NCI-H2227 (cell line): Measurements from ENCODE around the gene COL17A1.
A peak's percentile ranks its signal among the peaks of the same experiment; 100 is the strongest.

Experiments used
- DNase-seq: peaks from one replicate; lab custom pipeline; 2025; ENCODE audit not compliant: unreplicated experiment; lab: John Stamatoyannopoulos, UW

Gene COL17A1

GRCh38 chr10:103995134-103995533, 90.5 kb downstream of the COL17A1 start:
- no peak for DNase-seq

- no peak for DNase-seq
These were observed 94.1 kb downstream of the COL17A1 start for GRCh38 chr10:103991393-103992128.

GRCh38 chr10:103990531-103990930, 95.1 kb downstream of the COL17A1 start:
- no peak for DNase-seq

GRCh38 chr10:103990121-103990520, 95.6 kb downstream of the COL17A1 start:
- no peak for DNase-seq

- peak; percentile 3 for DNase-seq
These were observed 99.3 kb downstream of the COL17A1 start for GRCh38 chr10:103986360-103986759.

- no peak for DNase-seq
These were observed 100.0 kb downstream of the COL17A1 start for GRCh38 chr10:103985726-103986125.

GRCh38 chr10:103983367-103983911, 102.2 kb downstream of the COL17A1 start:
- DNase-seq, result no peak

GRCh38 chr10:103982639-103983038, 103.0 kb downstream of the COL17A1 start:
- DNase-seq, result no peak
